Measurements from ENCODE around the gene AKAP17A. TPM values are rescaled to one million over a fixed set of nuclear protein-coding genes. Genes with fewer than 3 reads are reported as not detected.

AKAP17A gene
- total and polyA plus RNA-seq, 9 of the 15 experiments (the other 6 are each of a cell fraction or from before 2014, with no cell fraction given) = 1.2 to 29.5 (median 8.2) TPM

DNA sequence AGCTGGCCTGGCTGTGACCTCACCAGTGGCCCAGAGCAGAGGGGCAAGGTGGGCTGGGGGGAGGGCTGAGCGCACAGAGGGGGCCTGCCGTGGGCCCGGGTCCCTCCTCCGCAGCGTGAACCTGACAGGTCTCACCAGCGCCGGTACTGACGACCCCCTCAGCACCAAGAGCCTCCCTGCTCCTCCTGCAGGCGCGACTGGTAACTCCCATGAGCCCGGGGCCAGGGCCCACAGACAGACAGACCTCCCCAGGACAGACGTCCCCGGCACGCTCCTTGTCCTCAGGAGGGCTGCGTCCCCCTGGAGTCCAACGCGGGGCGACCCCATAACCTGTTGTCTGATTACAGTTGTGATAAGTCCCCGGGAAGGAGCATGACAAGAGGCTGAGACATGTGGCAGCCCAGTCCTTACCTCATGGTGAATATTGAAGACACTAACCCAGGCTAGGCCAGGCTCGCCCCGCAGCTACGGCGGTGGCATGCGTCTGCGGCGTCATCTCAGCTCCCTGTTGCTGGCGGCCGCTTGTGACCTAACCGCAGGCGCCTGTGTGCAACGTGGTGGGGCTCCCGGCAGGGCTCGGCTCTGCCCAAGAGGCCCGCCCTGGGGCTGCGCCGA, 8.5 kb downstream of the AKAP17A start:
- no peak overlapping the region for H2AFZ ChIP-seq (ENCODE audit: low read depth, low read length)
- FAIRE-seq (no peak), DNase-seq (ENCODE audit: extremely low read depth in 1 of 4, low spot score in 3 of 4) (no peak), ATAC-seq (no peak)
- CTCF ChIA-PET (ENCODE audit: low intra/inter-chr PET ratio) = no interaction called here
- H3K4me3 ChIP-seq = no peak overlapping the region
- intact Hi-C loops (cut with micrococcal nuclease) = no loop called here
- H3K9ac ChIP-seq (ENCODE audit: insufficient read depth in 1 of 2, low read depth in 2 of 2, low read length in 2 of 2) = no peak overlapping the region
- H3K9me3 ChIP-seq (replicated peaks; ENCODE audit: control insufficient read depth, insufficient read depth, low read depth, low read length) = no peaks in the 10 kb centered on the region
- WGBS (ENCODE audit: insufficient coverage, low coverage, missing lambda C conversion rate) = 97% methylated on average over 16 of the region's 36 CpGs
- in situ Hi-C loops (cut with MboI) = no loop called here
- BruUV-seq (replicated peaks) = no TSS peak
- H3K27ac ChIP-seq (ENCODE audit: extremely low read depth, low read depth, low read length) = no peak overlapping the region
- TF ChIP-seq, protein P1, sequence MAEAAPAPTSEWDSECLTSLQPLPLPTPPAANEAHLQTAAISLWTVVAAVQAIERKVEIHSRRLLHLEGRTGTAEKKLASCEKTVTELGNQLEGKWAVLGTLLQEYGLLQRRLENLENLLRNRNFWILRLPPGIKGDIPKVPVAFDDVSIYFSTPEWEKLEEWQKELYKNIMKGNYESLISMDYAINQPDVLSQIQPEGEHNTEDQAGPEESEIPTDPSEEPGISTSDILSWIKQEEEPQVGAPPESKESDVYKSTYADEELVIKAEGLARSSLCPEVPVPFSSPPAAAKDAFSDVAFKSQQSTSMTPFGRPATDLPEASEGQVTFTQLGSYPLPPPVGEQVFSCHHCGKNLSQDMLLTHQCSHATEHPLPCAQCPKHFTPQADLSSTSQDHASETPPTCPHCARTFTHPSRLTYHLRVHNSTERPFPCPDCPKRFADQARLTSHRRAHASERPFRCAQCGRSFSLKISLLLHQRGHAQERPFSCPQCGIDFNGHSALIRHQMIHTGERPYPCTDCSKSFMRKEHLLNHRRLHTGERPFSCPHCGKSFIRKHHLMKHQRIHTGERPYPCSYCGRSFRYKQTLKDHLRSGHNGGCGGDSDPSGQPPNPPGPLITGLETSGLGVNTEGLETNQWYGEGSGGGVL (CRISPR knock-in tag; IDR thresholded peaks at IDR 0.05) = no peak
- TF ChIP-seq, protein P2, sequence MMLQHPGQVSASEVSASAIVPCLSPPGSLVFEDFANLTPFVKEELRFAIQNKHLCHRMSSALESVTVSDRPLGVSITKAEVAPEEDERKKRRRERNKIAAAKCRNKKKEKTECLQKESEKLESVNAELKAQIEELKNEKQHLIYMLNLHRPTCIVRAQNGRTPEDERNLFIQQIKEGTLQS (IDR thresholded peaks at IDR 0.05) = no peak
- TF ChIP-seq, protein P2 (CRISPR knock-in tag; conservative IDR thresholded peaks at IDR 0.05) = no peak
- TF ChIP-seq, protein P3, sequence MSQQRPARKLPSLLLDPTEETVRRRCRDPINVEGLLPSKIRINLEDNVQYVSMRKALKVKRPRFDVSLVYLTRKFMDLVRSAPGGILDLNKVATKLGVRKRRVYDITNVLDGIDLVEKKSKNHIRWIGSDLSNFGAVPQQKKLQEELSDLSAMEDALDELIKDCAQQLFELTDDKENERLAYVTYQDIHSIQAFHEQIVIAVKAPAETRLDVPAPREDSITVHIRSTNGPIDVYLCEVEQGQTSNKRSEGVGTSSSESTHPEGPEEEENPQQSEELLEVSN (IDR thresholded peaks at IDR 0.05; ENCODE audit: borderline replicate concordance in 1 of 2, extremely low read depth in 1 of 2, insufficient read depth in 1 of 2, insufficient read length in 1 of 2, low read depth in 1 of 2, low read length in 1 of 2, poor library complexity in 1 of 2, severe bottlenecking in 1 of 2) = no peak
- TF ChIP-seq HDAC2 (IDR thresholded peaks at IDR 0.05) (no peak), SLC30A9 (CRISPR knock-in tag; IDR thresholded peaks at IDR 0.05) (no peak), ZNF232 (CRISPR knock-in tag; IDR thresholded peaks at IDR 0.05) (no peak), TCF3 (CRISPR knock-in tag; IDR thresholded peaks at IDR 0.05) (no peak), RBM34 (IDR thresholded peaks at IDR 0.05; ENCODE audit: borderline replicate concordance, insufficient read depth, low read length) (no peak), HMG20B (CRISPR knock-in tag; IDR thresholded peaks at IDR 0.05) (no peak), FIP1L1 (IDR thresholded peaks at IDR 0.05; ENCODE audit: low read depth, low read length, poor library complexity, severe bottlenecking) (no peak), TAF1 (IDR thresholded peaks at IDR 0.05; ENCODE audit: control insufficient read depth, extremely low read depth, insufficient read depth, low read length, severe bottlenecking) (no peak)
- TF ChIP-seq, protein P4, sequence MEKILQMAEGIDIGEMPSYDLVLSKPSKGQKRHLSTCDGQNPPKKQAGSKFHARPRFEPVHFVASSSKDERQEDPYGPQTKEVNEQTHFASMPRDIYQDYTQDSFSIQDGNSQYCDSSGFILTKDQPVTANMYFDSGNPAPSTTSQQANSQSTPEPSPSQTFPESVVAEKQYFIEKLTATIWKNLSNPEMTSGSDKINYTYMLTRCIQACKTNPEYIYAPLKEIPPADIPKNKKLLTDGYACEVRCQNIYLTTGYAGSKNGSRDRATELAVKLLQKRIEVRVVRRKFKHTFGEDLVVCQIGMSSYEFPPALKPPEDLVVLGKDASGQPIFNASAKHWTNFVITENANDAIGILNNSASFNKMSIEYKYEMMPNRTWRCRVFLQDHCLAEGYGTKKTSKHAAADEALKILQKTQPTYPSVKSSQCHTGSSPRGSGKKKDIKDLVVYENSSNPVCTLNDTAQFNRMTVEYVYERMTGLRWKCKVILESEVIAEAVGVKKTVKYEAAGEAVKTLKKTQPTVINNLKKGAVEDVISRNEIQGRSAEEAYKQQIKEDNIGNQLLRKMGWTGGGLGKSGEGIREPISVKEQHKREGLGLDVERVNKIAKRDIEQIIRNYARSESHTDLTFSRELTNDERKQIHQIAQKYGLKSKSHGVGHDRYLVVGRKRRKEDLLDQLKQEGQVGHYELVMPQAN (IDR thresholded peaks at IDR 0.05; ENCODE audit: borderline replicate concordance) = no peak
- H4K20me1 ChIP-seq (replicated peaks; ENCODE audit: control insufficient read depth, insufficient read depth, low read length) = no peaks in the 10 kb centered on the region
- no peaks in the 10 kb centered on the region for H3K27me3 ChIP-seq (ENCODE audit: control insufficient read depth in 2 of 2, insufficient read depth in 2 of 2, low read length in 2 of 2)
- H3K79me2 ChIP-seq (ENCODE audit: control insufficient read depth, insufficient read depth, low read length) = peaks cover 9% of the 10 kb centered on the region
- H3K4me2 ChIP-seq (ENCODE audit: insufficient read depth, low read length) = no peak overlapping the region
- H3K4me1 ChIP-seq (replicated peaks in 1 of 2; ENCODE audit: control insufficient read depth in 2 of 2, insufficient read depth in 2 of 2, low read length in 2 of 2) = peaks cover 0 to 9% of the 10 kb centered on the region in 2 experiments; a peak in 1 of 5 replicates
- H3K9me1 ChIP-seq (ENCODE audit: control insufficient read depth, insufficient read depth, low read length) = no peaks in the 10 kb centered on the region
- H3K36me3 ChIP-seq (ENCODE audit: control insufficient read depth, insufficient read depth, low read length) = peaks cover 70% of the 10 kb centered on the region; the same call in 2 of the 3 replicates
- POLR2A ChIA-PET = no interaction called here
